NOMO-1 treated with DMSO at 0.1 percent for 48 hours (cell line): Measurements from ENCODE around the gene VWF.
"Not testable (repeated sequence)": the region's sequence is repeated elsewhere in the genome, so short reads cannot be mapped to it uniquely, and the experiment has no call there.

Experiments
- DNase-seq: peaks from one replicate; lab custom pipeline; 2025; ENCODE audit not compliant: unreplicated experiment; lab: John Stamatoyannopoulos, UW

VWF gene

GRCh38 chr12:6038160-6038559 is 86.3 kb downstream of the VWF start:
- DNase-seq: peak; percentile 73

- no peak for DNase-seq
Measured at GRCh38 chr12:6037459-6037858, 87.0 kb downstream of the VWF start.

GRCh38 chr12:6036509-6036908 is 88.0 kb downstream of the VWF start:
- no peak for DNase-seq

- no peak for DNase-seq
Measured at GRCh38 chr12:6034596-6034995, 89.9 kb downstream of the VWF start.

- no peak for DNase-seq
Measured at GRCh38 chr12:6033546-6033945, 90.9 kb downstream of the VWF start.

GRCh38 chr12:6032726-6033125 is 91.7 kb downstream of the VWF start:
- DNase-seq: no peak

- no peak for DNase-seq
Measured at GRCh38 chr12:6031001-6031400, 93.5 kb downstream of the VWF start.

- no peak for DNase-seq
Measured at GRCh38 chr12:6030081-6030480, 94.4 kb downstream of the VWF start.

- no peak for DNase-seq
Measured at GRCh38 chr12:6029401-6029800, 95.1 kb downstream of the VWF start.

GRCh38 chr12:6026998-6027397 is 97.5 kb downstream of the VWF start:
- DNase-seq: no peak

GRCh38 chr12:6025703-6026298 is 98.7 kb downstream of the VWF start:
- DNase-seq: not testable (repeated sequence)

GRCh38 chr12:6024066-6024465 is 100.4 kb downstream of the VWF start:
- DNase-seq: not testable (repeated sequence)

GRCh38 chr12:6020930-6021329 is 103.5 kb downstream of the VWF start:
- no peak for DNase-seq

GRCh38 chr12:6020511-6020910 is 104.0 kb downstream of the VWF start:
- DNase-seq: not testable (repeated sequence)

GRCh38 chr12:6019256-6019655 is 105.2 kb downstream of the VWF start:
- DNase-seq: not testable (repeated sequence)

- no peak for DNase-seq
Measured at GRCh38 chr12:6018265-6018664, 106.2 kb downstream of the VWF start.

- no peak for DNase-seq
Measured at GRCh38 chr12:6016756-6017155, 107.7 kb downstream of the VWF start.

- DNase-seq: not testable (repeated sequence)
Measured at GRCh38 chr12:6016004-6016403, 108.5 kb downstream of the VWF start.

- DNase-seq: not testable (repeated sequence)
Measured at GRCh38 chr12:6015271-6015670, 109.2 kb downstream of the VWF start.

GRCh38 chr12:6010631-6011350 is 113.7 kb downstream of the VWF start:
- DNase-seq: not testable (repeated sequence)

GRCh38 chr12:5997260-5997659 is 127.2 kb downstream of the VWF start:
- no peak for DNase-seq

GRCh38 chr12:5996459-5996858 is 128.0 kb downstream of the VWF start:
- DNase-seq: no peak

- no peak for DNase-seq
Measured at GRCh38 chr12:5989621-5990020, 134.8 kb downstream of the VWF start.
